Measurements from ENCODE around the gene LSM2.
A peak's percentile ranks its signal among the peaks of the same experiment; 100 is the strongest.

LSM2 gene

GRCh38 chr6:31776485-31776988 is 30.2 kb downstream of the LSM2 start:
- H3K4me2 ChIP-seq (ENCODE audit: insufficient read depth, low read length) = no peak overlapping the region
- DNase-seq (no peak), ATAC-seq (ENCODE audit: insufficient read depth, low read depth) (peak; percentile 3; the same call in 1 of the 3 replicates)
- no peak overlapping the region for H3K27ac ChIP-seq (ENCODE audit: low read length)
- peaks cover 5% of the 10 kb centered on the region; the same call in 1 of the 2 replicates for H4K20me1 ChIP-seq (ENCODE audit: insufficient read depth, low read length)
- H3K4me1 ChIP-seq (ENCODE audit: insufficient read depth, low read length) = peaks cover 16% of the 10 kb centered on the region
- H3K79me2 ChIP-seq (ENCODE audit: insufficient read depth, low read length) = no peaks in the 10 kb centered on the region
- no peaks in the 10 kb centered on the region for H3K9me3 ChIP-seq (ENCODE audit: insufficient read depth, low read length, severe bottlenecking)
- no peaks in the 10 kb centered on the region for H3K27me3 ChIP-seq (ENCODE audit: insufficient read depth, low read length, poor library complexity)
- no peak overlapping the region for H2AFZ ChIP-seq (ENCODE audit: low read depth, low read length)
- no peak for TF ChIP-seq EZH2 (IDR thresholded peaks at IDR 0.05; ENCODE audit: borderline replicate concordance, low read depth, low read length, severe bottlenecking)
- no peak for TF ChIP-seq CTCF (IDR thresholded peaks at IDR 0.05; ENCODE audit: borderline replicate concordance, extremely low read depth, low read length, poor library complexity, severe bottlenecking)
- no peak overlapping the region for H3K9ac ChIP-seq (ENCODE audit: low read depth, low read length)
- H3K36me3 ChIP-seq (ENCODE audit: insufficient read depth, low read length) = peaks cover 41% of the 10 kb centered on the region
- H3K4me3 ChIP-seq (ENCODE audit: low read depth in 1 of 2, low read length in 2 of 2) = no peak overlapping the region

GRCh38 chr6:31775633-31776484 is 30.9 kb downstream of the LSM2 start:
- Histone ChIP-seq H3K4me3 (ENCODE audit: low read depth in 1 of 2, low read length in 2 of 2) (no peak overlapping the region), H3K9me3 (ENCODE audit: insufficient read depth, low read length, severe bottlenecking) (no peaks in the 10 kb centered on the region), H3K4me1 (ENCODE audit: insufficient read depth, low read length) (peaks cover 16% of the 10 kb centered on the region), H3K36me3 (ENCODE audit: insufficient read depth, low read length) (peaks cover 35% of the 10 kb centered on the region), H3K9ac (ENCODE audit: low read depth, low read length) (no peak overlapping the region), H2AFZ (ENCODE audit: low read depth, low read length) (no peak overlapping the region), H3K4me2 (ENCODE audit: insufficient read depth, low read length) (no peak overlapping the region), H3K27ac (ENCODE audit: low read length) (no peak overlapping the region), H4K20me1 (ENCODE audit: insufficient read depth, low read length) (peaks cover 5% of the 10 kb centered on the region; the same call in 1 of the 2 replicates), H3K27me3 (ENCODE audit: insufficient read depth, low read length, poor library complexity) (no peaks in the 10 kb centered on the region), H3K79me2 (ENCODE audit: insufficient read depth, low read length) (no peaks in the 10 kb centered on the region)
- no peak for TF ChIP-seq EZH2 (IDR thresholded peaks at IDR 0.05; ENCODE audit: borderline replicate concordance, low read depth, low read length, severe bottlenecking)
- no peak for TF ChIP-seq CTCF (IDR thresholded peaks at IDR 0.05; ENCODE audit: borderline replicate concordance, extremely low read depth, low read length, poor library complexity, severe bottlenecking)
- DNase-seq = no peak
- 0 out of 3 replicates have a peak, but pooled peaks have one; percentile 1 for ATAC-seq (ENCODE audit: insufficient read depth, low read depth)

- Histone ChIP-seq H3K79me2 (ENCODE audit: insufficient read depth, low read length) (no peaks in the 10 kb centered on the region), H3K4me1 (ENCODE audit: insufficient read depth, low read length) (peaks cover 16% of the 10 kb centered on the region), H3K9ac (ENCODE audit: low read depth, low read length) (no peak overlapping the region), H3K36me3 (ENCODE audit: insufficient read depth, low read length) (peaks cover 28% of the 10 kb centered on the region), H2AFZ (ENCODE audit: low read depth, low read length) (no peak overlapping the region), H3K4me3 (ENCODE audit: low read depth in 1 of 2, low read length in 2 of 2) (no peak overlapping the region), H4K20me1 (ENCODE audit: insufficient read depth, low read length) (peaks cover 2% of the 10 kb centered on the region; the same call in 1 of the 2 replicates), H3K4me2 (ENCODE audit: insufficient read depth, low read length) (no peak overlapping the region), H3K27me3 (ENCODE audit: insufficient read depth, low read length, poor library complexity) (no peaks in the 10 kb centered on the region), H3K27ac (ENCODE audit: low read length) (no peak overlapping the region), H3K9me3 (ENCODE audit: insufficient read depth, low read length, severe bottlenecking) (no peaks in the 10 kb centered on the region)
- no peak for DNase-seq
- TF ChIP-seq EZH2 (IDR thresholded peaks at IDR 0.05; ENCODE audit: borderline replicate concordance, low read depth, low read length, severe bottlenecking) (no peak), CTCF (IDR thresholded peaks at IDR 0.05; ENCODE audit: borderline replicate concordance, extremely low read depth, low read length, poor library complexity, severe bottlenecking) (no peak)
- no peak for ATAC-seq (ENCODE audit: insufficient read depth, low read depth)
Measured at GRCh38 chr6:31775184-31775583, 31.6 kb downstream of the LSM2 start.

All from DND-41 (cell line).